Body of pancreas (tissue), 4 donors: Measurements from ENCODE around the gene MYO5B. TPM values are rescaled to one million over a fixed set of nuclear protein-coding genes. Genes with fewer than 3 reads are reported as not detected.

ENCODE experiments used
- ATAC-seq: fragments of 150-250 bp; one replicate; pipeline ENCODE4 v1.9.1; 2016
- DNase-seq, 4 donors: peaks; one replicate each; pipeline ENCODE4 v3.0.0-alpha.2; 2019
- H3K27ac ChIP-seq, 4 donors: fragments of 200-600 bp; sonication (generic); 1 replicate in 3 of 4; 2 replicates in 1 of 4; pipeline versions ENCODE4 v1.5.1 to v1.6.1; 2016 to 2019; ENCODE audit warnings: mild to moderate bottlenecking in 1 of 4, mixed read lengths in 1 of 4, moderate library complexity in 1 of 4
- H3K27me3 ChIP-seq, 2 donors: fragments of 200-600 bp; sonication (generic); one replicate each; pipeline ENCODE4 v1.6.0; 2016; ENCODE audit warnings: mild to moderate bottlenecking in 1 of 2
- H3K36me3 ChIP-seq, 2 donors: fragments of 200-600 bp; sonication (generic); replicated peaks in 1 of 2; 2 replicates each; pipeline ENCODE4 v1.5.1; 2016; ENCODE audit warnings: low read depth in 2 of 2; ENCODE audit not compliant: insufficient read depth in 1 of 2
- H3K4me1 ChIP-seq: fragments of 200-600 bp; sonication (generic); one replicate; pipeline ENCODE4 v1.6.0; 2016
- H3K4me3 ChIP-seq, 2 donors: fragments of 200-600 bp; sonication (generic); 1 replicate in 1 of 2; 2 replicates in 1 of 2; pipeline ENCODE4 v1.5.1; 2016 to 2019
- H3K9me3 ChIP-seq, 3 donors: fragments of 200-600 bp; sonication (generic); 1 replicate in 2 of 3; 2 replicates in 1 of 3; pipeline ENCODE4 v1.5.1; 2016
- CTCF ChIP-seq, 7 experiments: fragments of 450-650 bp in 4 of 7; fragments of 200-600 bp in 3 of 7; sonication (generic) in 3 of 7; IDR thresholded peaks; one replicate each; pipeline ENCODE4 v1.5.1; 2016 to 2019; ENCODE audit warnings: antibody characterized with exemption in 7 of 7
- POLR2A ChIP-seq, 3 donors: fragments of 450-650 bp; IDR thresholded peaks; one replicate each; pipeline ENCODE4 v1.6.1; 2016; ENCODE audit warnings: antibody characterized with exemption in 3 of 3, mild to moderate bottlenecking in 2 of 3
- WGBS, 2 donors: methylation state at CpG; one replicate each; pipeline ENCODE4 v1.1.5; 2017; 5-methylcytosine and 5-hydroxymethylcytosine counted together
- intact Hi-C: fragments of 100-400 bp; cut with DNase I; formaldehyde crosslinking; loops from one replicate; pipeline ENCODE4 v1.15.1; 2023
- total RNA-seq, 2 donors: library from RNA; depleted of rRNA; stranded (reverse); fragments of >200 nt; gene quantifications; one replicate each; pipeline ENCODE4 v1.1.0, GENCODE V29; 2016

Gene MYO5B
- total RNA-seq, 2 donors from 2014 or later = 17.1 to 18.2 TPM

GRCh38 chr18:50158866-50159653, 35.9 kb downstream of the MYO5B start:
- WGBS, 2 donors = 26% methylated on average over 9 of the region's 9 CpGs
- TF ChIP-seq POLR2A (IDR thresholded peaks at IDR 0.05) (no peak), CTCF (IDR thresholded peaks at IDR 0.05) (no peak)
- no peaks in the 10 kb centered on the region for H3K9me3 ChIP-seq
- no peaks in the 10 kb centered on the region for H3K36me3 ChIP-seq
- DNase-seq = peak; percentile 38 to 68 (median 52)
- intact Hi-C loops = no loop called here
- peak; percentile 85 for ATAC-seq
- H3K27ac ChIP-seq = peak overlapping the region; percentile 27 to 64 (median 46)
- no peaks in the 10 kb centered on the region for H3K27me3 ChIP-seq
- no peak overlapping the region for H3K4me3 ChIP-seq
- peaks cover 51% of the 10 kb centered on the region for H3K4me1 ChIP-seq

- Histone ChIP-seq H3K27me3 (no peaks in the 10 kb centered on the region), H3K9me3 (no peaks in the 10 kb centered on the region), H3K4me3 (no peak overlapping the region), H3K27ac (no peak overlapping the region), H3K36me3 (no peaks in the 10 kb centered on the region), H3K4me1 (peaks cover 22% of the 10 kb centered on the region)
- TF ChIP-seq CTCF (IDR thresholded peaks at IDR 0.05) (no peak), POLR2A (IDR thresholded peaks at IDR 0.05) (no peak)
- DNase-seq (no peak), ATAC-seq (no peak)
- intact Hi-C loops = no loop called here
- 89 to 95% methylated on average over 2 of the region's 2 CpGs for WGBS, 2 donors
These were observed 39.5 kb downstream of the MYO5B start for GRCh38 chr18:50155406-50155805.

GRCh38 chr18:50154420-50154819, 40.5 kb downstream of the MYO5B start:
- no peak for DNase-seq

GRCh38 chr18:50152900-50153299, 42.0 kb downstream of the MYO5B start:
- no peak for ATAC-seq

More at GRCh38 chr18:50154420-50154819, 40.5 kb downstream of the MYO5B start:
- no peak overlapping the region for H3K27ac ChIP-seq
- H3K4me3 ChIP-seq = no peak overlapping the region
- no peaks in the 10 kb centered on the region for H3K27me3 ChIP-seq
- H3K36me3 ChIP-seq = no peaks in the 10 kb centered on the region
- WGBS, 2 donors = 60 to 63% methylated on average over 2 of the region's 2 CpGs
- peaks cover 12% of the 10 kb centered on the region for H3K4me1 ChIP-seq
- H3K9me3 ChIP-seq = no peaks in the 10 kb centered on the region
- TF ChIP-seq POLR2A (IDR thresholded peaks at IDR 0.05) (no peak), CTCF (IDR thresholded peaks at IDR 0.05) (no peak)
- intact Hi-C loops = no loop called here
- no peak for ATAC-seq

More at GRCh38 chr18:50152900-50153299, 42.0 kb downstream of the MYO5B start:
- no peaks in the 10 kb centered on the region for H3K4me1 ChIP-seq
- DNase-seq = no peak
- no peaks in the 10 kb centered on the region for H3K36me3 ChIP-seq
- no peak overlapping the region for H3K27ac ChIP-seq
- no peak overlapping the region for H3K4me3 ChIP-seq
- H3K27me3 ChIP-seq = no peaks in the 10 kb centered on the region
- 60 to 63% methylated on average over 2 of the region's 2 CpGs for WGBS, 2 donors
- H3K9me3 ChIP-seq = no peaks in the 10 kb centered on the region
- no peak for TF ChIP-seq POLR2A (IDR thresholded peaks at IDR 0.05)
- TF ChIP-seq CTCF (IDR thresholded peaks at IDR 0.05) = no peak
- intact Hi-C loops = no loop called here
